PC-9 (cell line): ENCODE data around the gene DHTKD1. TPM values are rescaled to one million over a fixed set of nuclear protein-coding genes. Genes with fewer than 3 reads are reported as not detected.

Experiments
- BruUV-seq: library from RNA; stranded (reverse); fragments of 400-500 nt; replicated peaks from 2 replicates; lab custom pipeline; 2021; lab: Mats Ljungman, UMichigan
- CTCF ChIA-PET: fragments of 300-600 bp; sonication (Branson Sonifier 250); formaldehyde crosslinking; loops from one replicate; lab custom pipeline; 2022; ENCODE audit warnings: antibody characterized with exemption; lab: Charles Lee
- POLR2A ChIA-PET: fragments of 300-600 bp; sonication (Branson Sonifier 250); formaldehyde crosslinking; loops from one replicate; lab custom pipeline; 2022; ENCODE audit warnings: antibody characterized with exemption; ENCODE audit not compliant: unreplicated experiment; lab: Charles Lee
- DNase-seq, 2 experiments: peaks; one replicate each; pipeline versions ENCODE4 v3.0.0 to v3.0.0-alpha.2; 2015 to 2022; ENCODE audit warnings: mixed read lengths in 1 of 2
- H2AFZ ChIP-seq: fragments of 200-600 bp; sonication (generic); 2 replicates; pipeline ENCODE4 v1.8.1; 2017; ENCODE audit warnings: antibody characterized with exemption
- H3F3A ChIP-seq: fragments of 200-600 bp; sonication (generic); 2 replicates; pipeline ENCODE4 v1.8.1; 2017; ENCODE audit warnings: antibody characterized with exemption, mild to moderate bottlenecking, low read depth; ENCODE audit not compliant: insufficient read depth
- H3K27ac ChIP-seq: fragments of 200-600 bp; sonication (generic); 2 replicates; pipeline ENCODE4 v1.6.1; 2016; ENCODE audit warnings: mixed run types
- H3K27me3 ChIP-seq: fragments of 200-600 bp; sonication (generic); 2 replicates; pipeline ENCODE4 v1.6.1; 2016; ENCODE audit warnings: low read depth, mixed run types; ENCODE audit not compliant: insufficient read depth
- H3K36me3 ChIP-seq: fragments of 200-600 bp; sonication (generic); 2 replicates; pipeline ENCODE4 v1.6.1; 2016; ENCODE audit warnings: low read depth, mixed run types
- H3K4me1 ChIP-seq: fragments of 200-600 bp; sonication (generic); replicated peaks from 2 replicates; pipeline ENCODE4 v1.6.1; 2016; ENCODE audit warnings: mixed run types; ENCODE audit not compliant: insufficient read depth
- H3K4me2 ChIP-seq: fragments of 200-600 bp; sonication (generic); 2 replicates; pipeline ENCODE4 v1.6.1; 2017; ENCODE audit warnings: mixed run types
- H3K4me3 ChIP-seq: fragments of 200-600 bp; sonication (generic); 2 replicates; pipeline ENCODE4 v1.6.1; 2016; ENCODE audit warnings: mixed run types
- H3K79me2 ChIP-seq: fragments of 200-600 bp; sonication (generic); 2 replicates; pipeline ENCODE4 v1.6.1; 2017; ENCODE audit warnings: low read depth, mixed run types
- H3K9me2 ChIP-seq: fragments of 200-600 bp; sonication (generic); 2 replicates; pipeline ENCODE4 v1.8.1; 2017; ENCODE audit warnings: mild to moderate bottlenecking; ENCODE audit not compliant: insufficient read depth
- H3K9me3 ChIP-seq: fragments of 200-600 bp; sonication (generic); 2 replicates; pipeline ENCODE4 v1.8.1; 2016; ENCODE audit warnings: low read depth; ENCODE audit not compliant: insufficient read depth
- H4K20me1 ChIP-seq: fragments of 200-600 bp; sonication (generic); 2 replicates; pipeline ENCODE4 v1.8.1; 2017; ENCODE audit not compliant: insufficient read depth
- CTCF ChIP-seq: fragments of 200-600 bp; sonication (generic); conservative IDR thresholded peaks from 2 replicates; pipeline ENCODE4 v1.6.1; 2017; ENCODE audit warnings: mixed run types, antibody characterized with exemption, mild to moderate bottlenecking, moderate library complexity
- EZH2 ChIP-seq: fragments of 200-600 bp; sonication (generic); IDR thresholded peaks from 2 replicates; pipeline ENCODE4 v1.8.0; 2017; ENCODE audit warnings: antibody characterized with exemption, low read depth
- intact Hi-C: fragments of 100-400 bp; cut with micrococcal nuclease; formaldehyde crosslinking; loops from one replicate; pipeline ENCODE4 v1.10.0; 2022; ENCODE audit not compliant: unreplicated experiment
- total RNA-seq: library from RNA; stranded (reverse); gene quantifications from 2 replicates; pipeline ENCODE4 v1.2.3, GENCODE V29; 2021

DHTKD1 gene
- total RNA-seq, 1 experiment from 2014 or later = 41.1 TPM

DNA sequence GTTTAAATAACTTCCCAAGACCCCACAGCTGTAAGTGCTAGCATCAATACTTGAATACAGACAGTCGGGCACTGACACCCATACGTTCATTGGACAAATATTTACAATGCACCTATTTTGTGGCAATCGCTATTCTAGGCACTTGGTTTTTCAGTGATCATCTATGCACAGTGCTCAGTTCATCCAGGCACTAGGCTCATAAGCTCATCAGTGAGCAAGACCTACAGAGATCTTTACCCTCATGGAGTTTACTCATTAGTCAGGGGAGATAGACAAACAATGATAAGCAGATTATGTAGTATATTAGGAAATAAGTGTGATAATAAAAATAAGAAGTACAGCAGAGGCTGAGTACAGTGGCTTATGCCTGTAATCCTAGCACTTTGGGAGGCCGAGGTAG is 7.6 kb upstream of the DHTKD1 start:
- Histone ChIP-seq H3F3A (no peaks in the 10 kb centered on the region), H3K4me1 (no peaks in the 10 kb centered on the region), H3K9me3 (no peaks in the 10 kb centered on the region), H3K9me2 (no peaks in the 10 kb centered on the region), H3K27ac (no peak overlapping the region), H4K20me1 (no peaks in the 10 kb centered on the region), H3K4me2 (no peak overlapping the region), H2AFZ (no peak overlapping the region), H3K27me3 (no peaks in the 10 kb centered on the region), H3K79me2 (no peaks in the 10 kb centered on the region), H3K36me3 (no peaks in the 10 kb centered on the region), H3K4me3 (no peak overlapping the region)
- CTCF ChIA-PET = no interaction called here
- intact Hi-C loops = no loop called here
- POLR2A ChIA-PET = interaction anchor here (0.7 kb wide), 1 partner anchor 45 kb away, joined by 14 read pairs; no protein-coding TSS in a partner anchor
- TF ChIP-seq EZH2 (no peak), CTCF (no peak)
- DNase-seq = no peak
- no TSS peak for BruUV-seq

- DNase-seq = no peak
- Histone ChIP-seq H3K36me3 (no peaks in the 10 kb centered on the region), H3F3A (peaks cover 4% of the 10 kb centered on the region; the same call in 1 of the 2 replicates), H3K27me3 (no peaks in the 10 kb centered on the region), H3K79me2 (no peaks in the 10 kb centered on the region), H3K4me3 (no peak overlapping the region), H2AFZ (no peak overlapping the region), H3K4me1 (no peaks in the 10 kb centered on the region), H4K20me1 (no peaks in the 10 kb centered on the region), H3K27ac (no peak overlapping the region), H3K9me3 (no peaks in the 10 kb centered on the region), H3K9me2 (no peaks in the 10 kb centered on the region), H3K4me2 (no peak overlapping the region)
- POLR2A ChIA-PET = no interaction called here
- CTCF ChIA-PET = no interaction called here
- BruUV-seq = no TSS peak
- no peak for TF ChIP-seq CTCF
- TF ChIP-seq EZH2 = no peak
- intact Hi-C loops = no loop called here
Observed at GRCh38 chr10:12062754-12063482, 5.8 kb upstream of the DHTKD1 start.

DNA sequence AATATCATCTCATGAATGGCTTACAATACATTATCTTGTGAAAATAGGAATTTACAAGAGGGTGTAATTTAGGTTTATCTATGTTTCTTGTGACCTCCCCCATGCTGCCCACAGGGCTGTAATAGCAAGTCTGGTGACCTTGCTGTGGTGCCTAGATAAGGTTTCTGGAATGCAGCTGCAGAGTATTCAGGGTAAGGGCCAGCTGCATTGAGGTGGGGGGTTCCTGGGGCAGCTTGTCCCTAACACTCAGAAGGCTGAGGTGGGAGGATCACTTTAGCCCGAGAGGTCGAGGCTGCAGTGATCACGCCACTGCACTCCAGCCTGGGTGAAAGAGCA is 5.3 kb upstream of the DHTKD1 start:
- Histone ChIP-seq H2AFZ (no peak overlapping the region), H3K36me3 (no peaks in the 10 kb centered on the region), H3K9me3 (no peaks in the 10 kb centered on the region), H3K4me3 (no peak overlapping the region), H3K79me2 (no peaks in the 10 kb centered on the region), H3K4me2 (no peak overlapping the region), H4K20me1 (no peaks in the 10 kb centered on the region), H3F3A (peaks cover 8% of the 10 kb centered on the region; the same call in 1 of the 2 replicates), H3K27ac (no peak overlapping the region), H3K4me1 (no peaks in the 10 kb centered on the region), H3K27me3 (no peaks in the 10 kb centered on the region), H3K9me2 (no peaks in the 10 kb centered on the region)
- no peak for TF ChIP-seq EZH2
- no peak for TF ChIP-seq CTCF
- CTCF ChIA-PET = no interaction called here
- POLR2A ChIA-PET = no interaction called here
- DNase-seq = no peak
- BruUV-seq = no TSS peak
- intact Hi-C loops = no loop called here
